IMR-90 (cell line): ENCODE data around the gene CPSF4L. TPM values are rescaled to one million over a fixed set of nuclear protein-coding genes. Genes with fewer than 3 reads are reported as not detected.

Experiments used
- ATAC-seq: fragments of 200-7000 bp; cut with Tn5 transposase; 2 replicates; pipeline ENCODE4 v1.9.1; 2020; ENCODE audit warnings: low read depth, mild to moderate bottlenecking, moderate library complexity
- BruUV-seq: library from RNA; stranded (reverse); fragments of 400-500 nt; replicated peaks from 2 replicates; lab custom pipeline; 2021; lab: Mats Ljungman, UMichigan
- CTCF ChIA-PET: fragments of 300-600 bp; formaldehyde crosslinking; extraction: SDS; loops from one replicate; lab custom pipeline; 2021; ENCODE audit warnings: antibody characterized with exemption; lab: Yijun Ruan, JAX
- POLR2A ChIA-PET: fragments of 300-600 bp; sonication (Branson Sonifier 250); formaldehyde crosslinking; loops from one replicate; lab custom pipeline; 2022; ENCODE audit warnings: antibody characterized with exemption; ENCODE audit not compliant: unreplicated experiment; lab: Charles Lee
- DNase-seq: peaks from one replicate; pipeline ENCODE4 v3.0.0; 2013
- H2AFZ ChIP-seq: replicated peaks from 2 replicates; pipeline ENCODE3; 2013; ENCODE audit warnings: low read length, mild to moderate bottlenecking; ENCODE audit not compliant: poor library complexity
- H2AK5ac ChIP-seq: 2 replicates; pipeline ENCODE4 v1.6.1; 2013; ENCODE audit warnings: low read depth, low read length, inconsistent platforms
- H2AK9ac ChIP-seq: replicated peaks from 2 replicates; pipeline ENCODE3; 2013; ENCODE audit warnings: mild to moderate bottlenecking, low read depth, low read length, moderate library complexity; ENCODE audit not compliant: poor library complexity
- H2BK120ac ChIP-seq: 2 replicates; pipeline ENCODE4 v1.6.1; 2013; ENCODE audit warnings: low read depth, low read length, inconsistent platforms
- H2BK15ac ChIP-seq: 3 replicates; pipeline ENCODE4 v1.6.1; 2013; ENCODE audit warnings: low read depth, low read length, inconsistent platforms
- H2BK20ac ChIP-seq: 2 replicates; pipeline ENCODE4 v1.6.1; 2013; ENCODE audit warnings: low read depth, mild to moderate bottlenecking, inconsistent platforms, low read length, moderate library complexity
- H2BK5ac ChIP-seq: 2 replicates; pipeline ENCODE4 v1.6.1; 2013; ENCODE audit warnings: mild to moderate bottlenecking, low read depth, low read length, inconsistent platforms; ENCODE audit not compliant: poor library complexity, severe bottlenecking
- H3K14ac ChIP-seq: replicated peaks from 2 replicates; pipeline ENCODE4 v1.6.1; 2013; ENCODE audit warnings: low read depth, low read length, inconsistent platforms
- H3K18ac ChIP-seq: 2 replicates; pipeline ENCODE4 v1.6.1; 2013; ENCODE audit warnings: low read depth, low read length, control low read depth
- H3K23ac ChIP-seq: 2 replicates; pipeline ENCODE4 v1.6.1; 2013; ENCODE audit warnings: low read depth, low read length, inconsistent platforms
- H3K27ac ChIP-seq: 2 replicates; pipeline ENCODE4 v1.5.1; 2013; ENCODE audit warnings: mild to moderate bottlenecking, control low read depth, low read length; ENCODE audit not compliant: insufficient read depth
- H3K27me3 ChIP-seq: 2 replicates; pipeline ENCODE4 v1.6.1; 2013; ENCODE audit warnings: low read length; ENCODE audit not compliant: control insufficient read depth, insufficient read depth
- H3K36me3 ChIP-seq: 2 replicates; pipeline ENCODE4 v1.6.1; 2013; ENCODE audit warnings: low read length, mixed read lengths; ENCODE audit not compliant: control insufficient read depth, insufficient read depth
- H3K4ac ChIP-seq: 2 replicates; pipeline ENCODE4 v1.6.1; 2013; ENCODE audit warnings: low read depth, low read length, inconsistent platforms
- H3K4me1 ChIP-seq: 2 replicates; pipeline ENCODE4 v1.6.1; 2013; ENCODE audit warnings: low read length, mixed read lengths; ENCODE audit not compliant: control insufficient read depth, insufficient read depth
- H3K4me2 ChIP-seq: 2 replicates; pipeline ENCODE4 v1.6.1; 2013; ENCODE audit warnings: low read depth, mild to moderate bottlenecking, control low read depth, low read length, moderate library complexity
- H3K4me3 ChIP-seq: 2 replicates; pipeline ENCODE4 v1.5.1; 2013; ENCODE audit warnings: low read depth, mild to moderate bottlenecking, control low read depth, low read length, moderate library complexity; ENCODE audit not compliant: insufficient read depth
- H3K56ac ChIP-seq: 2 replicates; pipeline ENCODE4 v1.6.1; 2013; ENCODE audit warnings: low read length, inconsistent platforms; ENCODE audit not compliant: insufficient read depth; ENCODE audit errors: extremely low read depth
- H3K79me1 ChIP-seq, 2 experiments: 2 replicates each; pipeline ENCODE4 v1.6.1; 2013; ENCODE audit warnings: low read length in 2 of 2, inconsistent platforms in 1 of 2, low read depth in 1 of 2
- H3K9ac ChIP-seq: 2 replicates; pipeline ENCODE4 v1.6.1; 2013; ENCODE audit warnings: low read depth, low read length, control low read depth
- H3K9me1 ChIP-seq: 2 replicates; pipeline ENCODE4 v1.6.1; 2013; ENCODE audit warnings: low read length, inconsistent platforms; ENCODE audit not compliant: insufficient read depth
- H3K9me3 ChIP-seq: 2 replicates; pipeline ENCODE4 v1.6.1; 2013; ENCODE audit warnings: low read length; ENCODE audit not compliant: control insufficient read depth, insufficient read depth
- H4K20me1 ChIP-seq: 2 replicates; pipeline ENCODE4 v1.6.1; 2013; ENCODE audit warnings: low read length, inconsistent platforms; ENCODE audit not compliant: insufficient read depth
- H4K5ac ChIP-seq: 2 replicates; pipeline ENCODE4 v1.6.1; 2013; ENCODE audit warnings: mild to moderate bottlenecking, low read depth, low read length, control low read depth
- H4K8ac ChIP-seq, 2 experiments: 2 replicates each; pipeline ENCODE4 v1.6.1; 2013; ENCODE audit warnings: low read depth in 2 of 2, low read length in 2 of 2, control low read depth in 1 of 2, inconsistent platforms in 1 of 2
- H4K91ac ChIP-seq: 2 replicates; pipeline ENCODE4 v1.6.1; 2013; ENCODE audit warnings: low read depth, low read length, inconsistent platforms; ENCODE audit not compliant: insufficient read depth
- BHLHE40 ChIP-seq: fragments of 150-350 bp; IDR thresholded peaks from 2 replicates; pipeline ENCODE4 v1.6.1; 2016; ENCODE audit warnings: mild to moderate bottlenecking, low read depth, low read length
- CEBPB ChIP-seq: IDR thresholded peaks from 2 replicates; pipeline ENCODE4 v1.6.1; 2012; ENCODE audit warnings: low read depth, low read length, improper control_type of control experiment
- CHD1 ChIP-seq: IDR thresholded peaks from 2 replicates; pipeline ENCODE4 v1.6.1; 2012; ENCODE audit warnings: low read depth, low read length, improper control_type of control experiment
- CTCF ChIP-seq: conservative IDR thresholded peaks from 2 replicates; pipeline ENCODE4 v1.5.1; 2012; ENCODE audit warnings: mild to moderate bottlenecking, low read depth, low read length, improper control_type of control experiment
- FOS ChIP-seq: fragments of 150-350 bp; IDR thresholded peaks from 2 replicates; pipeline ENCODE4 v1.6.1; 2016; ENCODE audit warnings: low read depth, low read length
- MAFK ChIP-seq: IDR thresholded peaks from 2 replicates; pipeline ENCODE4 v1.6.1; 2012; ENCODE audit warnings: low read depth, low read length, improper control_type of control experiment
- MAZ ChIP-seq: IDR thresholded peaks from 2 replicates; pipeline ENCODE4 v1.6.1; 2012; ENCODE audit warnings: low read depth, mild to moderate bottlenecking, low read length, improper control_type of control experiment, moderate library complexity, borderline replicate concordance
- MXI1 ChIP-seq: IDR thresholded peaks from 2 replicates; pipeline ENCODE4 v1.6.1; 2012; ENCODE audit warnings: low read depth, mild to moderate bottlenecking, low read length, moderate library complexity, borderline replicate concordance
- NFE2L2 ChIP-seq: fragments of 150-350 bp; IDR thresholded peaks from 2 replicates; pipeline ENCODE4 v1.6.1; 2016; ENCODE audit warnings: low read depth, mild to moderate bottlenecking, low read length
- POLR2A ChIP-seq: IDR thresholded peaks from 2 replicates; pipeline ENCODE4 v1.6.1; 2012; ENCODE audit warnings: mild to moderate bottlenecking, low read depth, low read length
- RAD21 ChIP-seq: IDR thresholded peaks from 2 replicates; pipeline ENCODE4 v1.6.1; 2012; ENCODE audit warnings: low read length, improper control_type of control experiment
- RCOR1 ChIP-seq: IDR thresholded peaks from 2 replicates; pipeline ENCODE4 v1.6.1; 2012; ENCODE audit warnings: mild to moderate bottlenecking, low read length, improper control_type of control experiment; ENCODE audit not compliant: insufficient replicate concordance
- RFX5 ChIP-seq: IDR thresholded peaks from 2 replicates; pipeline ENCODE4 v1.8.0; 2012; ENCODE audit warnings: low read depth, mild to moderate bottlenecking, low read length, moderate library complexity
- SMC3 ChIP-seq: fragments of 150-350 bp; IDR thresholded peaks from 2 replicates; pipeline ENCODE4 v1.6.1; 2016; ENCODE audit warnings: low read depth, mild to moderate bottlenecking, antibody characterized with exemption, low read length, moderate library complexity
- WGBS, 2 experiments: methylation state at CpG; one replicate each; pipeline versions ENCODE4 v1.1.5 to v1.1.7; 2013; ENCODE audit warnings: missing lambda C conversion rate in 2 of 2; ENCODE audit not compliant: insufficient read length in 1 of 2; ENCODE audit errors: extremely low coverage in 2 of 2; 5-methylcytosine and 5-hydroxymethylcytosine counted together
- dilution Hi-C: fragments of 300-500 bp; cut with HindIII; formaldehyde crosslinking; loops from one replicate; pipeline ENCODE4 v1.14.3; 2018; ENCODE audit warnings: low sequenced_read_pairs; ENCODE audit not compliant: unreplicated experiment
- in situ Hi-C: fragments of 300-500 bp; cut with MboI; formaldehyde crosslinking; loops from 3 replicates; pipeline ENCODE4 v1.14.3; 2019; ENCODE audit warnings: low sequenced_read_pairs, inconsistent platforms, mixed read lengths
- intact Hi-C: fragments of 100-400 bp; cut with micrococcal nuclease; formaldehyde crosslinking; loops from 2 replicates; pipeline ENCODE4 v1.10.0; 2022
- polyA plus RNA-seq, 3 experiments: library from polyadenylated mRNA; depleted of rRNA; stranded (reverse); fragments of >200 nt; gene quantifications; 2 replicates each; pipeline ENCODE4 v1.2.3, GENCODE V29; 2012; ENCODE audit warnings: low replicate concordance in 1 of 3
- total RNA-seq: library from RNA; depleted of rRNA; stranded (reverse); fragments of >200 nt; gene quantifications from 2 replicates; pipeline ENCODE4 v1.2.3, GENCODE V29; 2012
- TF ChIP-seq, protein P1 (sequence below): fragments of 150-350 bp; IDR thresholded peaks from 2 replicates; pipeline ENCODE4 v1.6.1; 2016; ENCODE audit warnings: low read depth, mild to moderate bottlenecking, low read length, moderate library complexity, borderline replicate concordance
- TF ChIP-seq, protein P2 (sequence below): fragments of 150-350 bp; IDR thresholded peaks from 2 replicates; pipeline ENCODE4 v1.6.1; 2017; ENCODE audit warnings: mild to moderate bottlenecking, antibody characterized with exemption, low read length, low read depth

CPSF4L gene
- total and polyA plus RNA-seq, 2 of the 4 experiments (the other 2 are of a cell fraction): not detected

GRCh38 chr17:73282629-73283028, 20.9 kb upstream of the CPSF4L start:
- Histone ChIP-seq H2BK120ac (no peak overlapping the region), H3K4me2 (no peak overlapping the region), H3K14ac (no peak overlapping the region), H2BK20ac (no peak overlapping the region), H4K8ac (no peak overlapping the region), H3K36me3 (peaks cover 39% of the 10 kb centered on the region), H2AK9ac (no peak overlapping the region), H3K79me1 (peaks cover 15 to 63% of the 10 kb centered on the region in 2 experiments), H3K56ac (no peak overlapping the region), H2AK5ac (no peak overlapping the region), H3K4me3 (no peak overlapping the region), H3K18ac (no peak overlapping the region), H4K5ac (no peak overlapping the region), H3K9me3 (no peaks in the 10 kb centered on the region), H2BK15ac (no peak overlapping the region), H3K27ac (no peak overlapping the region), H3K4me1 (peaks cover 13% of the 10 kb centered on the region; the same call in 1 of the 2 replicates), H3K4ac (no peak overlapping the region), H3K27me3 (no peaks in the 10 kb centered on the region), H2BK5ac (no peak overlapping the region), H4K20me1 (peaks cover 38% of the 10 kb centered on the region), H3K9me1 (peaks cover 5% of the 10 kb centered on the region; the same call in 1 of the 2 replicates), H4K91ac (no peak overlapping the region), H2AFZ (no peak overlapping the region), H3K9ac (no peak overlapping the region), H3K23ac (no peak overlapping the region)
- POLR2A ChIA-PET: no interaction called here
- DNase-seq (no peak), ATAC-seq (no peak)
- no CpG with 5 or more reads among the region's 9 CpGs for WGBS, 2 experiments
- BruUV-seq: no TSS peak
- in situ Hi-C loops: no loop called here
- CTCF ChIA-PET: no interaction called here
- TF ChIP-seq BHLHE40 (no peak), NFE2L2 (no peak), RFX5 (no peak), POLR2A (no peak), SMC3 (no peak), CEBPB (no peak), MXI1 (no peak), RCOR1 (no peak), MAZ (no peak), CHD1 (no peak), CTCF (no peak), FOS (no peak), RAD21 (no peak), MAFK (no peak)
- TF ChIP-seq, protein P1, sequence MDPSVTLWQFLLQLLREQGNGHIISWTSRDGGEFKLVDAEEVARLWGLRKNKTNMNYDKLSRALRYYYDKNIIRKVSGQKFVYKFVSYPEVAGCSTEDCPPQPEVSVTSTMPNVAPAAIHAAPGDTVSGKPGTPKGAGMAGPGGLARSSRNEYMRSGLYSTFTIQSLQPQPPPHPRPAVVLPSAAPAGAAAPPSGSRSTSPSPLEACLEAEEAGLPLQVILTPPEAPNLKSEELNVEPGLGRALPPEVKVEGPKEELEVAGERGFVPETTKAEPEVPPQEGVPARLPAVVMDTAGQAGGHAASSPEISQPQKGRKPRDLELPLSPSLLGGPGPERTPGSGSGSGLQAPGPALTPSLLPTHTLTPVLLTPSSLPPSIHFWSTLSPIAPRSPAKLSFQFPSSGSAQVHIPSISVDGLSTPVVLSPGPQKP: no peak
- TF ChIP-seq, protein P2, sequence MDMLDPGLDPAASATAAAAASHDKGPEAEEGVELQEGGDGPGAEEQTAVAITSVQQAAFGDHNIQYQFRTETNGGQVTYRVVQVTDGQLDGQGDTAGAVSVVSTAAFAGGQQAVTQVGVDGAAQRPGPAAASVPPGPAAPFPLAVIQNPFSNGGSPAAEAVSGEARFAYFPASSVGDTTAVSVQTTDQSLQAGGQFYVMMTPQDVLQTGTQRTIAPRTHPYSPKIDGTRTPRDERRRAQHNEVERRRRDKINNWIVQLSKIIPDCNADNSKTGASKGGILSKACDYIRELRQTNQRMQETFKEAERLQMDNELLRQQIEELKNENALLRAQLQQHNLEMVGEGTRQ: no peak
- intact Hi-C loops: no loop called here
- dilution Hi-C loops: no loop called here
